Suprapubic skin (tissue), 4 donors: ENCODE results near the gene TEX261.

Experiments used
- CTCF ChIP-seq, 2 donors: fragments of 200-600 bp in 1 of 2; fragments of 450-650 bp in 1 of 2; sonication (generic) in 1 of 2; IDR thresholded peaks; one replicate each; pipeline ENCODE4 v1.5.1; 2016 to 2019; ENCODE audit warnings: antibody characterized with exemption in 2 of 2, mild to moderate bottlenecking in 1 of 2, moderate library complexity in 1 of 2
- EP300 ChIP-seq: sonication (generic); formaldehyde crosslinking; IDR thresholded peaks from one replicate; pipeline ENCODE4 v1.6.1; 2017; ENCODE audit warnings: antibody characterized with exemption
- POLR2A ChIP-seq, 2 donors: fragments of 450-650 bp; IDR thresholded peaks; one replicate each; pipeline ENCODE4 v1.6.1; 2017; ENCODE audit warnings: antibody characterized with exemption in 2 of 2, mild to moderate bottlenecking in 2 of 2, moderate library complexity in 2 of 2
- POLR2AphosphoS5 ChIP-seq, 3 donors: sonication (generic); formaldehyde crosslinking; IDR thresholded peaks; one replicate each; pipeline ENCODE4 v1.6.1; 2017; ENCODE audit warnings: antibody characterized with exemption in 3 of 3

GRCh38 chr2:70974592-70974991 is 20.1 kb downstream of the TEX261 start:
- TF ChIP-seq CTCF (IDR thresholded peaks at IDR 0.05) (no peak), POLR2A (IDR thresholded peaks at IDR 0.05) (no peak), POLR2AphosphoS5 (IDR thresholded peaks at IDR 0.05) (no peak), EP300 (no peak)
